Neural cell (in vitro differentiated cells): ENCODE data around the gene SLC6A19. TPM values are rescaled to one million over a fixed set of nuclear protein-coding genes. Genes with fewer than 3 reads are reported as not detected.

Experiments
- H2AFZ ChIP-seq: fragments of 200-600, 300-800 bp; sonication (generic), shearing (Covaris generic); 2 replicates; pipeline ENCODE4 v1.6.0; 2014; ENCODE audit warnings: low read depth, mild to moderate bottlenecking, antibody characterized with exemption, low read length, moderate library complexity
- H3F3A ChIP-seq: fragments of 200-600 bp; shearing (Covaris generic); 2 replicates; pipeline ENCODE4 v1.6.1; 2016; ENCODE audit warnings: mild to moderate bottlenecking, moderate library complexity, mixed read lengths, antibody characterized with exemption, low read length; ENCODE audit not compliant: insufficient read depth, poor library complexity, severe bottlenecking
- H3K27ac ChIP-seq: fragments of 200-600, 300-800 bp; sonication (generic), shearing (Covaris generic); 2 replicates; pipeline ENCODE4 v1.5.1; 2014; ENCODE audit warnings: mild to moderate bottlenecking, low read length, moderate library complexity
- H3K27me3 ChIP-seq: fragments of 300-800, 200-600 bp; sonication (generic), shearing (Covaris generic); 2 replicates; pipeline ENCODE4 v1.6.0; 2014; ENCODE audit warnings: mild to moderate bottlenecking, low read depth, low read length, moderate library complexity; ENCODE audit not compliant: insufficient read depth
- H3K36me3 ChIP-seq: fragments of 300-800, 200-600 bp; sonication (generic), shearing (Covaris generic); 2 replicates; pipeline ENCODE4 v1.5.1; 2014; ENCODE audit warnings: mild to moderate bottlenecking, antibody characterized with exemption, low read length, moderate library complexity; ENCODE audit not compliant: insufficient read depth
- H3K4me2 ChIP-seq: fragments of 300-800, 200-600 bp; sonication (generic), shearing (Covaris generic); 2 replicates; pipeline ENCODE4 v1.6.0; 2014; ENCODE audit warnings: mild to moderate bottlenecking, low read length
- H3K4me3 ChIP-seq: fragments of 300-800, 200-600 bp; sonication (generic), shearing (Covaris generic); 2 replicates; pipeline ENCODE4 v1.5.1; 2014; ENCODE audit warnings: mild to moderate bottlenecking, low read length, moderate library complexity
- H3K79me2 ChIP-seq: fragments of 200-600 bp; shearing (Covaris generic); replicated peaks from 2 replicates; pipeline ENCODE4 v1.6.0; 2014; ENCODE audit warnings: mild to moderate bottlenecking, low read length, moderate library complexity; ENCODE audit not compliant: insufficient read depth
- H3K9ac ChIP-seq: fragments of 300-800, 200-600 bp; sonication (generic), shearing (Covaris generic); 2 replicates; pipeline ENCODE4 v1.6.1; 2016; ENCODE audit warnings: mild to moderate bottlenecking, low read length, mixed read lengths
- H3K9me2 ChIP-seq: fragments of 200-600 bp; shearing (Covaris generic); 2 replicates; pipeline ENCODE4 v1.6.1; 2016; ENCODE audit warnings: mild to moderate bottlenecking, low read length, mixed read lengths; ENCODE audit not compliant: insufficient read depth
- H3K9me3 ChIP-seq: fragments of 200-600, 300-800 bp; sonication (generic), shearing (Covaris generic); 2 replicates; pipeline ENCODE4 v1.6.1; 2016; ENCODE audit warnings: mild to moderate bottlenecking, mixed run types, low read length, moderate library complexity, mixed read lengths
- H4K20me1 ChIP-seq: fragments of 200-600 bp; shearing (Covaris generic); 2 replicates; pipeline ENCODE4 v1.6.1; 2016; ENCODE audit warnings: mild to moderate bottlenecking, mixed run types; ENCODE audit not compliant: insufficient read depth
- EP300 ChIP-seq: fragments of 450-650 bp; conservative IDR thresholded peaks from 2 replicates; pipeline ENCODE4 v1.6.1; 2014; ENCODE audit warnings: antibody characterized with exemption, mild to moderate bottlenecking, moderate library complexity; ENCODE audit not compliant: poor library complexity, severe bottlenecking
- EZH2 ChIP-seq: fragments of 200-600, 300-800 bp; shearing (Covaris generic), sonication (generic); IDR thresholded peaks from 2 replicates; pipeline ENCODE4 v1.6.1; 2014; ENCODE audit warnings: antibody characterized with exemption, low read length, borderline replicate concordance, mild to moderate bottlenecking; ENCODE audit not compliant: insufficient read depth, poor library complexity, severe bottlenecking
- MXI1 ChIP-seq: fragments of 450-650 bp; conservative IDR thresholded peaks from 2 replicates; pipeline ENCODE4 v1.6.1; 2014; ENCODE audit warnings: antibody characterized with exemption, mild to moderate bottlenecking; ENCODE audit not compliant: poor library complexity, severe bottlenecking
- POLR2AphosphoS5 ChIP-seq: IDR thresholded peaks from 2 replicates; pipeline ENCODE4 v1.6.1; 2012
- RAD21 ChIP-seq: fragments of 450-650 bp; conservative IDR thresholded peaks from 2 replicates; pipeline ENCODE4 v1.6.1; 2014; ENCODE audit warnings: antibody characterized with exemption, mild to moderate bottlenecking, moderate library complexity
- SMC3 ChIP-seq: fragments of 450-650 bp; conservative IDR thresholded peaks from 2 replicates; pipeline ENCODE4 v1.6.1; 2014; ENCODE audit warnings: antibody characterized with exemption, mild to moderate bottlenecking, moderate library complexity; ENCODE audit not compliant: poor library complexity
- TAF1 ChIP-seq: IDR thresholded peaks from 2 replicates; pipeline ENCODE4 v1.6.1; 2012; ENCODE audit warnings: low read depth
- polyA plus RNA-seq: library from polyadenylated mRNA; depleted of rRNA; stranded (reverse); fragments of >200 nt; gene quantifications from 2 replicates; pipeline ENCODE4 v1.2.3, GENCODE V29; 2014
- TF ChIP-seq, protein P1 (sequence below): IDR thresholded peaks from 2 replicates; pipeline ENCODE4 v1.6.1; 2012; ENCODE audit warnings: borderline replicate concordance
- TF ChIP-seq, protein P2 (sequence below): fragments of 450-650 bp; IDR thresholded peaks from 2 replicates; pipeline ENCODE4 v1.5.1; 2014; ENCODE audit warnings: antibody characterized with exemption, mild to moderate bottlenecking, moderate library complexity; ENCODE audit not compliant: poor library complexity, severe bottlenecking

Gene SLC6A19
- polyA plus RNA-seq, 1 donor from 2014 or later, result not detected

- no peaks in the 10 kb centered on the region for H3K79me2 ChIP-seq
- H3K9me3 ChIP-seq, result no peaks in the 10 kb centered on the region
- peaks cover 5% of the 10 kb centered on the region for H3K27me3 ChIP-seq
- no peaks in the 10 kb centered on the region for H4K20me1 ChIP-seq
- no peak overlapping the region for H3K4me2 ChIP-seq
- no peaks in the 10 kb centered on the region for H3K36me3 ChIP-seq
- TF ChIP-seq SMC3 (no peak), POLR2AphosphoS5 (no peak), MXI1 (no peak), EP300 (no peak), TAF1 (no peak), EZH2 (no peak), RAD21 (no peak)
- TF ChIP-seq, protein P1, sequence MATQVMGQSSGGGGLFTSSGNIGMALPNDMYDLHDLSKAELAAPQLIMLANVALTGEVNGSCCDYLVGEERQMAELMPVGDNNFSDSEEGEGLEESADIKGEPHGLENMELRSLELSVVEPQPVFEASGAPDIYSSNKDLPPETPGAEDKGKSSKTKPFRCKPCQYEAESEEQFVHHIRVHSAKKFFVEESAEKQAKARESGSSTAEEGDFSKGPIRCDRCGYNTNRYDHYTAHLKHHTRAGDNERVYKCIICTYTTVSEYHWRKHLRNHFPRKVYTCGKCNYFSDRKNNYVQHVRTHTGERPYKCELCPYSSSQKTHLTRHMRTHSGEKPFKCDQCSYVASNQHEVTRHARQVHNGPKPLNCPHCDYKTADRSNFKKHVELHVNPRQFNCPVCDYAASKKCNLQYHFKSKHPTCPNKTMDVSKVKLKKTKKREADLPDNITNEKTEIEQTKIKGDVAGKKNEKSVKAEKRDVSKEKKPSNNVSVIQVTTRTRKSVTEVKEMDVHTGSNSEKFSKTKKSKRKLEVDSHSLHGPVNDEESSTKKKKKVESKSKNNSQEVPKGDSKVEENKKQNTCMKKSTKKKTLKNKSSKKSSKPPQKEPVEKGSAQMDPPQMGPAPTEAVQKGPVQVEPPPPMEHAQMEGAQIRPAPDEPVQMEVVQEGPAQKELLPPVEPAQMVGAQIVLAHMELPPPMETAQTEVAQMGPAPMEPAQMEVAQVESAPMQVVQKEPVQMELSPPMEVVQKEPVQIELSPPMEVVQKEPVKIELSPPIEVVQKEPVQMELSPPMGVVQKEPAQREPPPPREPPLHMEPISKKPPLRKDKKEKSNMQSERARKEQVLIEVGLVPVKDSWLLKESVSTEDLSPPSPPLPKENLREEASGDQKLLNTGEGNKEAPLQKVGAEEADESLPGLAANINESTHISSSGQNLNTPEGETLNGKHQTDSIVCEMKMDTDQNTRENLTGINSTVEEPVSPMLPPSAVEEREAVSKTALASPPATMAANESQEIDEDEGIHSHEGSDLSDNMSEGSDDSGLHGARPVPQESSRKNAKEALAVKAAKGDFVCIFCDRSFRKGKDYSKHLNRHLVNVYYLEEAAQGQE, result no peak
- TF ChIP-seq, protein P2, sequence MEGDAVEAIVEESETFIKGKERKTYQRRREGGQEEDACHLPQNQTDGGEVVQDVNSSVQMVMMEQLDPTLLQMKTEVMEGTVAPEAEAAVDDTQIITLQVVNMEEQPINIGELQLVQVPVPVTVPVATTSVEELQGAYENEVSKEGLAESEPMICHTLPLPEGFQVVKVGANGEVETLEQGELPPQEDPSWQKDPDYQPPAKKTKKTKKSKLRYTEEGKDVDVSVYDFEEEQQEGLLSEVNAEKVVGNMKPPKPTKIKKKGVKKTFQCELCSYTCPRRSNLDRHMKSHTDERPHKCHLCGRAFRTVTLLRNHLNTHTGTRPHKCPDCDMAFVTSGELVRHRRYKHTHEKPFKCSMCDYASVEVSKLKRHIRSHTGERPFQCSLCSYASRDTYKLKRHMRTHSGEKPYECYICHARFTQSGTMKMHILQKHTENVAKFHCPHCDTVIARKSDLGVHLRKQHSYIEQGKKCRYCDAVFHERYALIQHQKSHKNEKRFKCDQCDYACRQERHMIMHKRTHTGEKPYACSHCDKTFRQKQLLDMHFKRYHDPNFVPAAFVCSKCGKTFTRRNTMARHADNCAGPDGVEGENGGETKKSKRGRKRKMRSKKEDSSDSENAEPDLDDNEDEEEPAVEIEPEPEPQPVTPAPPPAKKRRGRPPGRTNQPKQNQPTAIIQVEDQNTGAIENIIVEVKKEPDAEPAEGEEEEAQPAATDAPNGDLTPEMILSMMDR, result no peak
- H2AFZ ChIP-seq, result no peak overlapping the region
- no peak overlapping the region for H3K9ac ChIP-seq
- H3F3A ChIP-seq, result no peaks in the 10 kb centered on the region
- H3K27ac ChIP-seq, result no peak overlapping the region
- no peaks in the 10 kb centered on the region for H3K9me2 ChIP-seq
- H3K4me3 ChIP-seq, result no peak overlapping the region
Observed at GRCh38 chr5:1249366-1250280, 48.2 kb downstream of the SLC6A19 start.

DNA sequence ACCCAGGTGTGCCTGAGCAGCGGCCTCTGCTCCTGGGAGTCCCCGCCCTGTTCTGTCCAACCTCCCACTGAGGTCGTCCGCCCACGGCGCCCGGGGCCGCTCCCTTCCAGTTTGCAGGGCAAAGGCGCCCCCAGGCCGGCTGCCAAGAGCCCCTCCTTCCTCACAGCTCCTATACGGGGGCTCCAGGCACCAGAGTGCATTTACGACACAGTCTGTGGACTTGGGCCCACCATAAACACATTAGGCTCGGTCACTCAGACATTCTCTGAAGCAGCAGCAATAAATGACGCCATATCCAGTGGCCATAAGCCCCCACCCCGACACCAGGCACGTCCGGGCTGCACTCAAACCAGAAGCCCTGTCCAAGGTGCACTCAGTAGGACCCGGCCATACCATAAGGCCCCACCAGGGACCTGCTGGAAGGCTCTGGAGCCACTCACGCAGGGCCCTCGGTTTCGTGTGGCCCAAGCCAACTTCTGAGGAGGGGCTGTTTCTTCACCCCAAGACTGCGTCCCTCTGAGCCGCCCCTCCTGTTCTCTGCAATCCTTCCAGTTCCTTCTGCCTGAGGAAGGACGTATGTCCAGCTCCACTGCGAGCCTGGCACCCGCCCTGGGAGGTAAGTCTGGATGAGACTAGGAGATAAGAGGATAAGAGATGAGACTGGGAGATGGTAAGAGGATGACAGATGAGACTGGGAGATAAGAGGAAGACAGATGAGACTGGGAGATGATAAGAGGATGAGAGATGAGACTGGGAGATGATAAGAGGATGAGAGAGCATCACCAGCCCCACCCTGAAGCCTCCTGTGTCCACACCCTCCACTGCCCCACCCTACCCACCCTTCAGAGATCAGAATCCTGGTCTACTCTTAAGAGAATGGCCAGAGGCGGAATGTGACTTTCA lies 50.5 kb downstream of the SLC6A19 start:
- Histone ChIP-seq H3K4me2 (no peak overlapping the region), H3K9me3 (no peaks in the 10 kb centered on the region), H3K79me2 (no peaks in the 10 kb centered on the region), H3K4me3 (no peak overlapping the region), H4K20me1 (no peaks in the 10 kb centered on the region), H2AFZ (no peak overlapping the region), H3K9ac (no peak overlapping the region), H3K36me3 (no peaks in the 10 kb centered on the region), H3K27me3 (peaks cover 3% of the 10 kb centered on the region), H3K9me2 (no peaks in the 10 kb centered on the region), H3F3A (no peaks in the 10 kb centered on the region), H3K27ac (no peak overlapping the region)
- TF ChIP-seq SMC3, result no peak
- no peak for TF ChIP-seq EZH2
- TF ChIP-seq MXI1, result no peak
- TF ChIP-seq, protein P2, result no peak
- TF ChIP-seq, protein P1, result no peak
- TF ChIP-seq RAD21, result no peak
- TF ChIP-seq EP300, result no peak
- no peak for TF ChIP-seq TAF1
- TF ChIP-seq POLR2AphosphoS5, result no peak
